ENCODE results near the gene RAPGEF4.

DNA sequence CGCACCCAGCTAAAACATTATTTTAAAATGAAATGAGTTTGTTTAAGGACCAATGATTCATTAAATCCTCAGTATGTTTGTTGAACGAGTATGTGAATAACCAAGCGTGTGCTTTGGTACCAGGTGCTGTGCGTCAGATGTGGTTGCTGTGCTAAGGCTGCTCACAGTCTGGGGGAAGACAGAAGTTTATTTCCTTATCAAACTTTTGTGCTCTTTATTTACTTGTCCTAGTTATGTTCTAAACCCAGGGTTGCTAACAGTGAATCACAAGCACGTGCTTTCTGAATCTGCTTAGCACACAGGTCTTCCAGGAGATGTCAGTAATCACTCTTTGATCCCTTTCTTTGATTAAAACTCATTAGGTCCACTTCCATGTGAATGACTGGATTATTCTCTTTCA is 37.0 kb downstream of the RAPGEF4 start:
- TF ChIP-seq, protein P1, sequence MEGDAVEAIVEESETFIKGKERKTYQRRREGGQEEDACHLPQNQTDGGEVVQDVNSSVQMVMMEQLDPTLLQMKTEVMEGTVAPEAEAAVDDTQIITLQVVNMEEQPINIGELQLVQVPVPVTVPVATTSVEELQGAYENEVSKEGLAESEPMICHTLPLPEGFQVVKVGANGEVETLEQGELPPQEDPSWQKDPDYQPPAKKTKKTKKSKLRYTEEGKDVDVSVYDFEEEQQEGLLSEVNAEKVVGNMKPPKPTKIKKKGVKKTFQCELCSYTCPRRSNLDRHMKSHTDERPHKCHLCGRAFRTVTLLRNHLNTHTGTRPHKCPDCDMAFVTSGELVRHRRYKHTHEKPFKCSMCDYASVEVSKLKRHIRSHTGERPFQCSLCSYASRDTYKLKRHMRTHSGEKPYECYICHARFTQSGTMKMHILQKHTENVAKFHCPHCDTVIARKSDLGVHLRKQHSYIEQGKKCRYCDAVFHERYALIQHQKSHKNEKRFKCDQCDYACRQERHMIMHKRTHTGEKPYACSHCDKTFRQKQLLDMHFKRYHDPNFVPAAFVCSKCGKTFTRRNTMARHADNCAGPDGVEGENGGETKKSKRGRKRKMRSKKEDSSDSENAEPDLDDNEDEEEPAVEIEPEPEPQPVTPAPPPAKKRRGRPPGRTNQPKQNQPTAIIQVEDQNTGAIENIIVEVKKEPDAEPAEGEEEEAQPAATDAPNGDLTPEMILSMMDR (IDR thresholded peaks at IDR 0.05 in 4 of 5, conservative IDR thresholded peaks at IDR 0.05 in 1 of 5), result no peak
- no peak for TF ChIP-seq POLR2A (IDR thresholded peaks at IDR 0.05)
